GM18951 (cell line): ENCODE measurements around the gene GUF1.
A peak's percentile ranks its signal among the peaks of the same experiment; 100 is the strongest.
"Not testable (repeated sequence)": the region's sequence is repeated elsewhere in the genome, so short reads cannot be mapped to it uniquely, and the experiment has no call there.

ENCODE experiments used
- POLR2A ChIP-seq: IDR thresholded peaks from 4 replicates; pipeline ENCODE4 v1.6.1; 2011; ENCODE audit warnings: mild to moderate bottlenecking; ENCODE audit not compliant: insufficient read length, insufficient read depth; ENCODE audit errors: extremely low read depth
- in situ Hi-C: fragments of 300-500 bp; cut with MboI; formaldehyde crosslinking; loops from one replicate; pipeline ENCODE4 v1.12.0; 2022; ENCODE audit warnings: low sequenced_read_pairs, mixed read lengths, inconsistent platforms; ENCODE audit not compliant: unreplicated experiment

The GUF1 gene

DNA sequence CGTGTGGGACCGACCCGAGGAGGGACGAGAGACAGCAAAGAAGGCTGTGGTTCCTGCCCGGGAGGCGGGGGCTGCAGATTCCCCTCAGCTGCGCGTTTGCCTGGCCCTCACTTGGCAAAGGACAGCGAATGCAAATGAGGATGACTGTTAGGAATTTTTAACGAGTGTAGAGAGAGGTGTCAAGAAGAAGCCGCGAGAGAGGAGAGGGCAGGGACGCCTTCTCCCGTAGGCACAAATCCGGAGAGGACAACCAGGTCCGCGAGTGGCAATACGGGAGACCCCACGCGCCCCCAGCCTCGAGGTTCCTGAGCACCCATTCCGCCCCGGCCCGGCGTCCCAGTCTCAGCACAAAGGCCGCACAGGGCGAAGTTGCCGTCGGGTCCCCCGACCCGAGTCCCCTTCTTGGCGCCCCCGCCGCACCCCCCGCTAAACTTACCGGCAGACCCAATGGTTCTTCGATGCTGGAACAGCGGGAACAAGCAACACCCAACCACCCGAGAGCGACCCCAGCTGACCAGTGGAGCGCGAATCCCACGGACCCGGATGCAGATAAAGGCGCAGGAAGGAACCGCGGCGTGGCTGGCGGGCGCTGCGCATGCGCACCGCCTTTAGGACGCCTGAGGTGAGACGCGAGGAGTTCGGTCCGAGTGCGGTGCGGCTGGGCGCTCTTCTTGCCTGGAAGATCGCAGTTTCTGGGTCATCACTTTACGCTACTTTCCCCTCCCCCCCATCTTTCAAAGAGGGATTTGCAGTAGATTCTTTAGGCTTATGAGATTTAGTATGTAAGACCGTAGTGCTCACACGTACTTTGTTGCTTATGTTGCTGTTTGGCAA lies 48.0 kb downstream of the GUF1 start, which contains the start of gene GNPDA2:
GNPDA2 (minus strand) TSS at position 519 of the 834 bp plus-strand sequence. CDS start 4,349 bp downstream, outside the sequence.
- peak; percentile 84 for TF ChIP-seq POLR2A
- in situ Hi-C loops: no loop called here

GRCh38 chr4:44727471-44727870 lies 49.3 kb downstream of the GUF1 start:
- in situ Hi-C loops: no loop called here
- TF ChIP-seq POLR2A: no peak

DNA sequence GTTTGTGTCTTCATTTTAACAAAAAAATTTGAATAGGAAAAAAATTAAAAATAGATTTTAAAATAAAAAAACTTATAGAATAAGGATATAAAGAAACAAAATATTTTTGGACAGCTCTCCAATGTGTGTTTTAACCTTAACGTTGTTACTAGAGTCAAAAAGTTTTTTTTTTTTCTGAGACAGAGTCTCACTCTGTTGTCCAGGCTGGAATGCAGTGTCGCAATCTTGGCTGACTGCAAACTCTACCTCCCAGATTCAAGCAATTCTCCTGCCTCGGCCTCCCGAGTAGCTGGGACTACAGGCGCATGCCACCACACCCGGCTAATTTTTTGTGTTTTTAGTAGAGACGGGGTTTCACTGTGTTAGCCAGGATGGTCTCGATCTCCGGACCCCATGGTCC lies 50.5 kb downstream of the GUF1 start:
- in situ Hi-C loops: not testable (repeated sequence)

GRCh38 chr4:44736900-44737299 lies 58.7 kb downstream of the GUF1 start:
- in situ Hi-C loops: no loop called here
- no peak for TF ChIP-seq POLR2A

DNA sequence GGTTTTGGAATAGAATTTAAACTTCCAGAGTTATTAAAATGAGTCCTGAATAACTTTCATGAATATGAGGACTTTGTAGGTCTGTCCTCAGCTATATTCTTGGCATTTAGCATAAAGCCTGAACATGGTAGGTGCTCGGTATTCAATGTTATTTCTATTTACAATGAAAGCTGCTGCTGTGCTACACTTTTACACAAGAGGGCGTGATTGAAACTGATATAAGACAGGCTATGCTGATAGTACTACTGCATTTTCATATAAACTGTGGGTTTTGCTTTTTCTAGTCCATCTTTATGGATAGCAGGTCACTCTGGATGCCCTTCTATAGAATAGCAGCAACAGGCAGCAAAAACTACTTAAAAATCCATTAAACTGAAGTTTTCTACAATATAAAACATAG lies 60.4 kb downstream of the GUF1 start:
- in situ Hi-C loops: no loop called here
- TF ChIP-seq POLR2A: no peak

GRCh38 chr4:44740201-44740600 lies 62.0 kb downstream of the GUF1 start:
- in situ Hi-C loops: no loop called here
- no peak for TF ChIP-seq POLR2A
